A549 treated with GW870086 at 1 μM for 4 hours (cell line): ENCODE data around the gene ERCC6. TPM values are rescaled to one million over a fixed set of nuclear protein-coding genes. Genes with fewer than 3 reads are reported as not detected.

ENCODE experiments used
- total RNA-seq: library from RNA; stranded (reverse); fragments of 200-300 nt; extraction: Qiagen RNA extraction; gene quantifications from 5 replicates; pipeline ENCODE4 v1.2.3, GENCODE V29; 2022; ENCODE audit warnings: low read depth

The ERCC6 gene
- total RNA-seq = 4.6 to 6.3 TPM (median 5.6 TPM) in 5 replicates

GRCh38 chr10:49538381-49539319 is at the start of gene ERCC6:
ERCC6 (minus strand) TSS chr10:49539121.

Other genes with a start within 250 kb of the ERCC6 start
- not detected in 5 replicates for gene C10orf71, start 240.0 kb downstream of the ERCC6 start, total RNA-seq
- gene DRGX, start 143.0 kb downstream of the ERCC6 start, total RNA-seq = 0.05 TPM in 1 of 5 replicates, not detected in the others
- not detected in 5 replicates for gene SLC18A3, start 71.2 kb upstream of the ERCC6 start, total RNA-seq
- not detected in 5 replicates for gene CHAT, start 74.9 kb upstream of the ERCC6 start, total RNA-seq
- gene C10orf53, start 140.5 kb upstream of the ERCC6 start, total RNA-seq = not detected in 5 replicates
- gene OGDHL, start 223.2 kb upstream of the ERCC6 start, total RNA-seq = 0.13 to 0.49 TPM (median 0.21 TPM) in 5 replicates